ENCODE measurements around the gene ARSG.

Gene ARSG

GRCh38 chr17:68288375-68288774, 2.9 kb upstream of the ARSG start:
- Histone ChIP-seq H3K9me2 (replicated peaks; ENCODE audit: control insufficient read depth, low read length) (no peaks in the 10 kb centered on the region), H3K79me2 (ENCODE audit: control insufficient read depth, low read length) (peaks cover 84% of the 10 kb centered on the region)

GRCh38 chr17:68288804-68289203, 2.5 kb upstream of the ARSG start:
- H3K9me3 ChIP-seq (ENCODE audit: control insufficient read depth, insufficient read depth, low read length) = no peaks in the 10 kb centered on the region
- no peaks in the 10 kb centered on the region for H3K9me2 ChIP-seq (replicated peaks; ENCODE audit: control insufficient read depth, low read length)
- H3K27me3 ChIP-seq (ENCODE audit: control insufficient read depth, low read length) = no peaks in the 10 kb centered on the region
- TF ChIP-seq EZH2phosphoT487 (IDR thresholded peaks at IDR 0.05; ENCODE audit: borderline replicate concordance, low read length) = no peak
- TF ChIP-seq CTCF (IDR thresholded peaks at IDR 0.05; ENCODE audit: low read depth, low read length, poor library complexity, severe bottlenecking) = peak; percentile 39
- H3K4me1 ChIP-seq (ENCODE audit: control insufficient read depth, low read length) = peaks cover 51% of the 10 kb centered on the region
- H3F3A ChIP-seq (ENCODE audit: control insufficient read depth, insufficient read depth) = peaks cover 24% of the 10 kb centered on the region
- peaks cover 84% of the 10 kb centered on the region for H3K79me2 ChIP-seq (ENCODE audit: control insufficient read depth, low read length)
- H3K27ac ChIP-seq (ENCODE audit: low read depth, low read length) = peak overlapping the region; percentile 97
- no peaks in the 10 kb centered on the region for H4K20me1 ChIP-seq (ENCODE audit: control insufficient read depth, insufficient read depth, low read depth, low read length)
- peaks cover 47% of the 10 kb centered on the region for H3K36me3 ChIP-seq (ENCODE audit: control insufficient read depth, low read length)
- peak overlapping the region; percentile 97 for H3K4me3 ChIP-seq (ENCODE audit: low read length)
- H3K4me2 ChIP-seq (ENCODE audit: low read length) = peak overlapping the region; percentile 89

More at GRCh38 chr17:68288375-68288774, 2.9 kb upstream of the ARSG start:
- peaks cover 24% of the 10 kb centered on the region for H3F3A ChIP-seq (ENCODE audit: control insufficient read depth, insufficient read depth)
- no peaks in the 10 kb centered on the region for H3K27me3 ChIP-seq (ENCODE audit: control insufficient read depth, low read length)
- H3K4me3 ChIP-seq (ENCODE audit: low read length) = peak overlapping the region; percentile 97
- peaks cover 47% of the 10 kb centered on the region for H3K36me3 ChIP-seq (ENCODE audit: control insufficient read depth, low read length)
- TF ChIP-seq CTCF (IDR thresholded peaks at IDR 0.05; ENCODE audit: low read depth, low read length, poor library complexity, severe bottlenecking) = no peak
- no peak for TF ChIP-seq EZH2phosphoT487 (IDR thresholded peaks at IDR 0.05; ENCODE audit: borderline replicate concordance, low read length)
- no peaks in the 10 kb centered on the region for H4K20me1 ChIP-seq (ENCODE audit: control insufficient read depth, insufficient read depth, low read depth, low read length)
- H3K4me1 ChIP-seq (ENCODE audit: control insufficient read depth, low read length) = peaks cover 47% of the 10 kb centered on the region
- no peaks in the 10 kb centered on the region for H3K9me3 ChIP-seq (ENCODE audit: control insufficient read depth, insufficient read depth, low read length)
- H3K27ac ChIP-seq (ENCODE audit: low read depth, low read length) = peak overlapping the region; percentile 97
- H3K4me2 ChIP-seq (ENCODE audit: low read length) = peak overlapping the region; percentile 89

GRCh38 chr17:68289473-68289872, 1.8 kb upstream of the ARSG start:
- Histone ChIP-seq H4K20me1 (ENCODE audit: control insufficient read depth, insufficient read depth, low read depth, low read length) (no peaks in the 10 kb centered on the region), H3K27me3 (ENCODE audit: control insufficient read depth, low read length) (no peaks in the 10 kb centered on the region), H3K4me1 (ENCODE audit: control insufficient read depth, low read length) (peaks cover 57% of the 10 kb centered on the region), H3K27ac (ENCODE audit: low read depth, low read length) (peak overlapping the region; percentile 97), H3K4me3 (ENCODE audit: low read length) (peak overlapping the region; percentile 97), H3K9me2 (replicated peaks; ENCODE audit: control insufficient read depth, low read length) (no peaks in the 10 kb centered on the region), H3F3A (ENCODE audit: control insufficient read depth, insufficient read depth) (peaks cover 24% of the 10 kb centered on the region), H3K36me3 (ENCODE audit: control insufficient read depth, low read length) (peaks cover 46% of the 10 kb centered on the region), H3K4me2 (ENCODE audit: low read length) (peak overlapping the region; percentile 89), H3K79me2 (ENCODE audit: control insufficient read depth, low read length) (peaks cover 81% of the 10 kb centered on the region), H3K9me3 (ENCODE audit: control insufficient read depth, insufficient read depth, low read length) (no peaks in the 10 kb centered on the region)
- no peak for TF ChIP-seq CTCF (IDR thresholded peaks at IDR 0.05; ENCODE audit: low read depth, low read length, poor library complexity, severe bottlenecking)
- no peak for TF ChIP-seq EZH2phosphoT487 (IDR thresholded peaks at IDR 0.05; ENCODE audit: borderline replicate concordance, low read length)
